HAP-1 (cell line): ENCODE results near the gene NPM3.
"Not testable (repeated sequence)": the region's sequence is repeated elsewhere in the genome, so short reads cannot be mapped to it uniquely, and the experiment has no call there.

Experiments used
- DNase-seq, 2 experiments: peaks; one replicate each; pipeline ENCODE4 v3.0.0-alpha.2; 2016 to 2020; ENCODE audit warnings: low spot score in 2 of 2
- H3K27me3 ChIP-seq: fragments of 250-450 bp; sonication (Bioruptor Pico); 2 replicates; pipeline ENCODE4 v1.5.1; 2020; ENCODE audit warnings: low read depth, mild to moderate bottlenecking, moderate library complexity
- H3K36me3 ChIP-seq: fragments of 250-450 bp; sonication (Bioruptor Pico); replicated peaks from 2 replicates; pipeline ENCODE4 v1.5.1; 2020; ENCODE audit warnings: mild to moderate bottlenecking
- H3K4me1 ChIP-seq: fragments of 250-450 bp; sonication (Bioruptor Pico); 2 replicates; pipeline ENCODE4 v1.5.1; 2020; ENCODE audit warnings: mild to moderate bottlenecking
- H3K4me3 ChIP-seq: fragments of 250-450 bp; sonication (Bioruptor Pico); 2 replicates; pipeline ENCODE4 v1.5.1; 2020; ENCODE audit warnings: mild to moderate bottlenecking, moderate library complexity
- H3K9me3 ChIP-seq: fragments of 250-450 bp; sonication (Bioruptor Pico); 2 replicates; pipeline ENCODE4 v1.5.1; 2020; ENCODE audit warnings: mild to moderate bottlenecking, moderate library complexity
- in situ Hi-C: fragments of 300-500 bp; cut with MboI; formaldehyde crosslinking; loops from 3 replicates; pipeline ENCODE4 v1.14.3; 2020; ENCODE audit warnings: low sequenced_read_pairs, inconsistent platforms, mixed read lengths

The NPM3 gene

DNA sequence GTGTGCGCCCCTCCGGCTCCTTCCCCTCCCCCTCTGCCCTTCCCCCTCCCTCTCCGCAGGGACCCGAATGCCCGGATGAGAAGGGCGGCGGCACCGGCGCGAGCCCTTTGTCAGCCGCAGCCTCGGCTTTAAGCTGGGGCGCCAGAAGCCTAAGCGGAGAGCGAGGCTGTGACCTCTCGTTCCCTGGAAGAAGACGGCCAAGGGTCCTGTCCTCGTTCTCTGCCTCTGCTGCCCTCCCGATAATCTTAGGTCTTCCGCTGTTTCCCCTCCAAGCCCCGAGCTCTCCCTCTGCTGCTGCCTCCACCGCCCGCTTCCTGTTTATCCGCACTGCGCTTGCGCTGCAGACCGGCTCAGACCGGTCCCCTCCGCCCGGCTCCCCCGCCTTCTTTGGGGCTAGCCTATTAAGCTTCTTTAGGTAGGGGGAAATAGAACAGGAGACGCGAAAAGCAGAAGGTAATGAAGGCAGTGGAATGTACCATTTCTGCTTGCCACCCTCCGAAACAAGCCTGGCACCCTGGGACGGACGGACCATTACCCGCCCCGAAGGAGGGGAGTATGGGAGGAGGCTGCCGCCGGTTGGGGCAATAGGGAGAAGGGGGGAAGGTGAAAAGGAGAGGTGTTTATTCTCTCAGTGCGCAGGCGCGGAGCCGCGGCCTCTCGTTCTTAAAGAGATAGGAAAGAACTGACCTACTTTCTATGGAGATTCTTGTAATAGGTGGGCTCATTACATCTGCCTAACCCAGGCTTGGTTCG, 35.0 kb upstream of the NPM3 start, which contains the start of gene OGA:
OGA (minus strand) TSS at position 326 of the 753 bp plus-strand sequence. CDS start 422 bp downstream, outside the sequence.
- H3K4me3 ChIP-seq = peak within 1 kb of the TSS; percentile 74
- H3K36me3 ChIP-seq = peaks cover 2% of the 10 kb centered on the region
- DNase-seq = peak; percentile 99
- in situ Hi-C loops = no loop called here
- H3K27me3 ChIP-seq = no peaks in the 10 kb centered on the region
- no peaks in the 10 kb centered on the region for H3K9me3 ChIP-seq
- H3K4me1 ChIP-seq = peaks cover 9% of the 10 kb centered on the region

DNA sequence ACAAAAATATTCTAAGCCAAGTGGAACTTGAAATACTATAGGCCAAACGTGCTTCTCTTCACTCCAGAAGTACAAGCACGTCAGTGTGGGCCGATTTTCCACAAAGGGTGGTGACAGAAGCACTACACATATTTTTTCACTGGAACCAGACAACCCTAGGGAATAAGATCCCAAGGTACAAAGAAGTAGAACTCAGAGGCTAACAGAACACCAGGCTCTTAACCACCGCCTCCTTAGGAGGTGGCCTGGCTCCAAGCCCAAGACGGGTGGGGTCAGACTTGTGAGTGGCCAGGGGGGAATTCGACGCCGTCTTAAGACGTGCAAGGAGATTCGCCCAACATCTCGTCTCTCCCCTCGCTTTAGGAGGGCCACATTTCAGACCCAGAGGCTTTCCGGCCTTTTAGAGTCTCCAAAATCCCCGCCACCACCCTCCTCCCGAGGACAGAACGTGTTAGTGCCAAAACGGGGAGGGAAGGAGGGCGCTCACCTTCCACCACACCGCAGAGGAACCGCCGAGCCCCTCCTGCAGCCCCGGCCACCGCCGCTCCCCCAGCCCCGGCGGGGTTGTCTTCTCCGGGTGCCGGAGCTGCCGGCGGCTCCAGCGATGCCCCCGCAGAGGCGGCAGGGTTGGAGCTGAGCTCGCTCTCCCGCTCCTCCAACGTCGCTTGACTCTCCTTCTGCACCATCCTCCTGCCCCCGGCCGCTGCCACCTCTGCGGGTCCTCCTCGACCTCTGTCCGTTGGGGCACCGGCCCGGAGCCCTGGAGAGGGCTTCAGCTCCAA, 34.3 kb upstream of the NPM3 start:
- Histone ChIP-seq H3K36me3 (peaks cover 9% of the 10 kb centered on the region), H3K4me3 (peak overlapping the region; percentile 74), H3K4me1 (peaks cover 10% of the 10 kb centered on the region), H3K9me3 (no peaks in the 10 kb centered on the region), H3K27me3 (no peaks in the 10 kb centered on the region)
- peak; percentile 87 to 88 for DNase-seq
- in situ Hi-C loops = no loop called here

GRCh38 chr10:101816913-101817336, 33.7 kb upstream of the NPM3 start:
- Histone ChIP-seq H3K36me3 (peaks cover 15% of the 10 kb centered on the region), H3K4me3 (peak overlapping the region; percentile 74), H3K9me3 (no peaks in the 10 kb centered on the region), H3K4me1 (peaks cover 10% of the 10 kb centered on the region), H3K27me3 (no peaks in the 10 kb centered on the region)
- in situ Hi-C loops = no loop called here
- no peak for DNase-seq

- peak overlapping the region; percentile 74 for H3K4me3 ChIP-seq
- no peaks in the 10 kb centered on the region for H3K27me3 ChIP-seq
- in situ Hi-C loops = no loop called here
- no peaks in the 10 kb centered on the region for H3K9me3 ChIP-seq
- H3K4me1 ChIP-seq = peaks cover 10% of the 10 kb centered on the region
- peaks cover 21% of the 10 kb centered on the region for H3K36me3 ChIP-seq
- no peak for DNase-seq
Measured at GRCh38 chr10:101816376-101816775, 33.1 kb upstream of the NPM3 start.

GRCh38 chr10:101814466-101815071, 31.3 kb upstream of the NPM3 start:
- no peak for DNase-seq
- no peaks in the 10 kb centered on the region for H3K27me3 ChIP-seq
- H3K9me3 ChIP-seq = no peaks in the 10 kb centered on the region
- H3K4me3 ChIP-seq = peak overlapping the region; percentile 74
- in situ Hi-C loops = no loop called here
- H3K4me1 ChIP-seq = peaks cover 10% of the 10 kb centered on the region
- peaks cover 36% of the 10 kb centered on the region for H3K36me3 ChIP-seq

- H3K4me3 ChIP-seq = no peak overlapping the region
- peaks cover 54% of the 10 kb centered on the region for H3K36me3 ChIP-seq
- H3K9me3 ChIP-seq = no peaks in the 10 kb centered on the region
- H3K4me1 ChIP-seq = peaks cover 10% of the 10 kb centered on the region
- in situ Hi-C loops = no loop called here
- no peak for DNase-seq
- H3K27me3 ChIP-seq = no peaks in the 10 kb centered on the region
Measured at GRCh38 chr10:101812606-101813005, 29.4 kb upstream of the NPM3 start.

DNA sequence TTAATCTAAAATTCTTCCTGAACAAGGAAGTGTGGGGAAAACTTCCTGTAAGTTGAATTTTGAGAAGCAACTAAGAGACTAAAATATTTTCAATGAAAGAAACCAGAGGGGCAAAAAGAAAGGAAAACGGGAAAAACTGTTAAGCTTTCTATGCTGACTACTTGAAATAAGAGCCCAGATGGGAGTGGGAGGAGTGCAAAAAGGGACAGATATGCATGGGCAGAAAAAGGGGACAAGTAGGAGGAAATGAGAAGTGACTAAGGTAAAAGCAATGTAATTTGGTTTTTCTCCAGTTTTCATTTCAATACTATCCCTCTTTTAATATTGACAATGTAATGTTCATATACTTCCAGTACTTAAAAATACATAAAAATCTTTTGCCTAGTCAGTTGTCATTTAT, 23.9 kb upstream of the NPM3 start:
- DNase-seq = no peak
- peaks cover 92% of the 10 kb centered on the region for H3K36me3 ChIP-seq
- H3K27me3 ChIP-seq = no peaks in the 10 kb centered on the region
- H3K4me1 ChIP-seq = no peaks in the 10 kb centered on the region
- H3K9me3 ChIP-seq = no peaks in the 10 kb centered on the region
- no peak overlapping the region for H3K4me3 ChIP-seq
- in situ Hi-C loops = no loop called here

GRCh38 chr10:101803511-101803910, 20.3 kb upstream of the NPM3 start:
- Histone ChIP-seq H3K4me1 (no peaks in the 10 kb centered on the region), H3K27me3 (no peaks in the 10 kb centered on the region), H3K36me3 (peaks cover 89% of the 10 kb centered on the region), H3K9me3 (no peaks in the 10 kb centered on the region), H3K4me3 (no peak overlapping the region)
- in situ Hi-C loops = no loop called here
- DNase-seq = no peak

GRCh38 chr10:101797403-101798059, 14.3 kb upstream of the NPM3 start:
- no peak for DNase-seq
- no peaks in the 10 kb centered on the region for H3K27me3 ChIP-seq
- H3K36me3 ChIP-seq = peaks cover 93% of the 10 kb centered on the region
- in situ Hi-C loops = no loop called here
- no peaks in the 10 kb centered on the region for H3K4me1 ChIP-seq
- no peaks in the 10 kb centered on the region for H3K9me3 ChIP-seq
- H3K4me3 ChIP-seq = no peak overlapping the region

- no peak overlapping the region for H3K4me3 ChIP-seq
- H3K4me1 ChIP-seq = no peaks in the 10 kb centered on the region
- no peak for DNase-seq
- no peaks in the 10 kb centered on the region for H3K9me3 ChIP-seq
- no peaks in the 10 kb centered on the region for H3K27me3 ChIP-seq
- H3K36me3 ChIP-seq = peaks cover 96% of the 10 kb centered on the region
- in situ Hi-C loops = no loop called here
Measured at GRCh38 chr10:101793526-101793925, 10.3 kb upstream of the NPM3 start.

GRCh38 chr10:101789686-101790085, 6.4 kb upstream of the NPM3 start:
- H3K4me1 ChIP-seq = no peaks in the 10 kb centered on the region
- no peaks in the 10 kb centered on the region for H3K9me3 ChIP-seq
- in situ Hi-C loops = no loop called here
- no peak for DNase-seq
- H3K4me3 ChIP-seq = no peak overlapping the region
- no peaks in the 10 kb centered on the region for H3K27me3 ChIP-seq
- H3K36me3 ChIP-seq = peaks cover 90% of the 10 kb centered on the region

DNA sequence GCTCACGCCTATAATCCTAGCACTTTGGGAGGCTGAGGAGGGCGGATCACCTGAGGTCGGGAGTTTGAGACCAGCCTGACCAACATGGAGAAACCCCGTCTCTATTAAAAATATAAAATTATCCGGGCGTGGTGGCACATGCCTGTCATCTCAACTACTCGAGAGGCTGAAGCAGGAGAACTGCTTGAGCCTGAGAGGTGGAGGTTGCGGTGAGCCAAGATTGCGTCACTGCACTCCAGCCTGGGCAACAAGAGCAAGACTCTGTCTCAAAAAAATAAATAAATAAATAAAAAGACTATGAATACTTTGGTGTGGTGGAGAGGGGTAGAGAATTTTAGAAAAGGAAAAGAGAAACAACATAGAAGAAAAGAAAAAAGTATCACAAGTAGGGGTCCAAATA, 6.0 kb upstream of the NPM3 start:
- DNase-seq, in situ Hi-C loops, H3K9me3 ChIP-seq, H3K4me1 ChIP-seq, H3K27me3 ChIP-seq, H3K4me3 ChIP-seq: not testable (repeated sequence)
- H3K36me3 ChIP-seq = peaks cover 85% of the 10 kb centered on the region

- in situ Hi-C loops = no loop called here
- no peaks in the 10 kb centered on the region for H3K27me3 ChIP-seq
- peaks cover 55% of the 10 kb centered on the region for H3K36me3 ChIP-seq
- peaks cover 12% of the 10 kb centered on the region for H3K4me1 ChIP-seq
- no peaks in the 10 kb centered on the region for H3K9me3 ChIP-seq
- no peak for DNase-seq
- no peak overlapping the region for H3K4me3 ChIP-seq
Measured at GRCh38 chr10:101785801-101786200, 2.6 kb upstream of the NPM3 start.
